Trophoblast cell (in vitro differentiated cells and primary cell): ENCODE data around the gene KCNS3.

Experiments used
- DNase-seq, 2 donors: peaks; one replicate each; pipeline ENCODE4 v3.0.0-alpha.2; 2016
- H2AFZ ChIP-seq: 2 replicates; pipeline ENCODE4 v1.6.1; 2013; ENCODE audit warnings: low read length, moderate library complexity, mild to moderate bottlenecking; ENCODE audit not compliant: insufficient read depth, poor library complexity
- H2AK5ac ChIP-seq: 2 replicates; pipeline ENCODE4 v1.6.1; 2013; ENCODE audit warnings: mild to moderate bottlenecking, low read length
- H2BK120ac ChIP-seq: 2 replicates; pipeline ENCODE4 v1.6.1; 2013; ENCODE audit warnings: low read length, mild to moderate bottlenecking, moderate library complexity; ENCODE audit not compliant: insufficient read depth, poor library complexity
- H2BK12ac ChIP-seq: 2 replicates; pipeline ENCODE4 v1.6.1; 2013; ENCODE audit warnings: mild to moderate bottlenecking, low read length, moderate library complexity
- H2BK5ac ChIP-seq: 2 replicates; pipeline ENCODE4 v1.6.1; 2013; ENCODE audit warnings: low read length, low read depth, moderate library complexity, mild to moderate bottlenecking; ENCODE audit not compliant: poor library complexity
- H3K14ac ChIP-seq: 2 replicates; pipeline ENCODE4 v1.6.1; 2013; ENCODE audit warnings: mild to moderate bottlenecking, low read length
- H3K18ac ChIP-seq: 2 replicates; pipeline ENCODE4 v1.6.1; 2013; ENCODE audit warnings: mild to moderate bottlenecking, low read length
- H3K23ac ChIP-seq: 2 replicates; pipeline ENCODE4 v1.6.1; 2013; ENCODE audit warnings: low read length
- H3K27ac ChIP-seq: 2 replicates; pipeline ENCODE4 v1.5.1; 2013; ENCODE audit warnings: low read depth, mild to moderate bottlenecking, inconsistent platforms, low read length, moderate library complexity
- H3K27me3 ChIP-seq: 2 replicates; pipeline ENCODE4 v1.6.1; 2013; ENCODE audit warnings: inconsistent platforms, mild to moderate bottlenecking, low read length, moderate library complexity; ENCODE audit not compliant: insufficient read depth
- H3K36me3 ChIP-seq, 2 experiments: 1 replicate in 1 of 2; 2 replicates in 1 of 2; pipeline ENCODE4 v1.6.1; 2013; ENCODE audit warnings: low read length in 2 of 2, mild to moderate bottlenecking in 2 of 2, moderate library complexity in 1 of 2; ENCODE audit not compliant: insufficient read depth in 2 of 2, control insufficient read depth in 1 of 2
- H3K4ac ChIP-seq: 2 replicates; pipeline ENCODE4 v1.6.1; 2013; ENCODE audit warnings: low read depth, mild to moderate bottlenecking, low read length, moderate library complexity
- H3K4me1 ChIP-seq, 2 experiments: 1 replicate in 1 of 2; 2 replicates in 1 of 2; pipeline ENCODE4 v1.6.1; 2013; ENCODE audit warnings: low read length in 2 of 2, mild to moderate bottlenecking in 2 of 2, moderate library complexity in 1 of 2; ENCODE audit not compliant: insufficient read depth in 2 of 2, control insufficient read depth in 1 of 2
- H3K4me2 ChIP-seq: 2 replicates; pipeline ENCODE4 v1.6.1; 2013; ENCODE audit warnings: inconsistent platforms, mild to moderate bottlenecking, low read length, moderate library complexity
- H3K4me3 ChIP-seq: 2 replicates; pipeline ENCODE4 v1.5.1; 2013; ENCODE audit warnings: mild to moderate bottlenecking, low read depth, low read length, inconsistent platforms
- H3K79me1 ChIP-seq: one replicate; pipeline ENCODE4 v1.6.1; 2013; ENCODE audit warnings: low read length
- H3K79me2 ChIP-seq: 2 replicates; pipeline ENCODE4 v1.6.1; 2013; ENCODE audit warnings: low read length, mild to moderate bottlenecking; ENCODE audit not compliant: control insufficient read depth, insufficient read depth, poor library complexity
- H3K9ac ChIP-seq: 2 replicates; pipeline ENCODE4 v1.6.1; 2013; ENCODE audit warnings: mild to moderate bottlenecking, low read length
- H3K9me3 ChIP-seq: 2 replicates; pipeline ENCODE4 v1.6.1; 2013; ENCODE audit warnings: low read depth, mild to moderate bottlenecking, control low read depth, inconsistent platforms, low read length; ENCODE audit not compliant: insufficient read depth
- H4K12ac ChIP-seq: 2 replicates; pipeline ENCODE4 v1.6.1; 2013; ENCODE audit warnings: low read depth, mild to moderate bottlenecking, low read length, moderate library complexity
- H4K8ac ChIP-seq: 2 replicates; pipeline ENCODE4 v1.6.1; 2013; ENCODE audit warnings: low read depth, mild to moderate bottlenecking, low read length, moderate library complexity
- H4K91ac ChIP-seq: one replicate; pipeline ENCODE4 v1.6.1; 2013; ENCODE audit warnings: low read depth, mild to moderate bottlenecking, low read length, moderate library complexity
- WGBS: extraction: QIAGEN DNeasy Blood & Tissue Kit; methylation state at CpG from one replicate; pipeline ENCODE4 v1.1.7; 2013; ENCODE audit warnings: missing lambda C conversion rate; ENCODE audit not compliant: insufficient read length, insufficient coverage; ENCODE audit errors: extremely low coverage; 5-methylcytosine and 5-hydroxymethylcytosine counted together

KCNS3 gene

GRCh38 chr2:17876590-17876989 lies 1.9 kb upstream of the KCNS3 start:
- no peak for DNase-seq
- Histone ChIP-seq H3K27ac (no peak overlapping the region), H3K36me3 (no peaks in the 10 kb centered on the region), H4K12ac (no peak overlapping the region), H3K27me3 (peaks cover 6% of the 10 kb centered on the region), H3K4me1 (peaks cover 14 to 20% of the 10 kb centered on the region in 2 experiments), H2BK12ac (no peak overlapping the region), H4K8ac (no peak overlapping the region), H2BK120ac (no peak overlapping the region), H3K23ac (no peak overlapping the region), H3K4me2 (no peak overlapping the region), H3K4me3 (no peak overlapping the region), H2BK5ac (no peak overlapping the region), H2AK5ac (no peak overlapping the region), H3K18ac (no peak overlapping the region), H3K79me1 (no peaks in the 10 kb centered on the region), H2AFZ (no peak overlapping the region), H4K91ac (no peak overlapping the region), H3K79me2 (no peaks in the 10 kb centered on the region), H3K14ac (no peak overlapping the region), H3K9ac (no peak overlapping the region), H3K4ac (no peak overlapping the region), H3K9me3 (no peaks in the 10 kb centered on the region)
- WGBS: no CpG with 5 or more reads among the region's 4 CpGs

GRCh38 chr2:17877811-17878280 lies 621 bp upstream of the KCNS3 start:
- H3K9ac ChIP-seq: no peak overlapping the region
- H2BK5ac ChIP-seq: no peak overlapping the region
- no peaks in the 10 kb centered on the region for H3K9me3 ChIP-seq
- WGBS: no CpG with 5 or more reads among the region's 28 CpGs
- peak overlapping the region; percentile 8 for H2AFZ ChIP-seq
- peak overlapping the region; percentile 99 for H3K4me2 ChIP-seq
- peak in 1 of 2 donors; percentile 31 for DNase-seq
- no peak overlapping the region for H4K8ac ChIP-seq
- H2BK120ac ChIP-seq: no peak overlapping the region
- H3K27ac ChIP-seq: no peak overlapping the region
- no peak overlapping the region for H3K18ac ChIP-seq
- peak overlapping the region; percentile 77 for H3K4me3 ChIP-seq
- no peaks in the 10 kb centered on the region for H3K36me3 ChIP-seq
- H3K79me1 ChIP-seq: no peaks in the 10 kb centered on the region
- H3K23ac ChIP-seq: no peak overlapping the region
- H4K12ac ChIP-seq: no peak overlapping the region
- H3K27me3 ChIP-seq: peaks cover 6% of the 10 kb centered on the region
- peaks cover 14 to 20% of the 10 kb centered on the region in 2 experiments for H3K4me1 ChIP-seq
- H2AK5ac ChIP-seq: no peak overlapping the region
- H4K91ac ChIP-seq: no peak overlapping the region
- no peaks in the 10 kb centered on the region for H3K79me2 ChIP-seq
- no peak overlapping the region for H3K4ac ChIP-seq
- no peak overlapping the region for H2BK12ac ChIP-seq
- H3K14ac ChIP-seq: no peak overlapping the region

DNA sequence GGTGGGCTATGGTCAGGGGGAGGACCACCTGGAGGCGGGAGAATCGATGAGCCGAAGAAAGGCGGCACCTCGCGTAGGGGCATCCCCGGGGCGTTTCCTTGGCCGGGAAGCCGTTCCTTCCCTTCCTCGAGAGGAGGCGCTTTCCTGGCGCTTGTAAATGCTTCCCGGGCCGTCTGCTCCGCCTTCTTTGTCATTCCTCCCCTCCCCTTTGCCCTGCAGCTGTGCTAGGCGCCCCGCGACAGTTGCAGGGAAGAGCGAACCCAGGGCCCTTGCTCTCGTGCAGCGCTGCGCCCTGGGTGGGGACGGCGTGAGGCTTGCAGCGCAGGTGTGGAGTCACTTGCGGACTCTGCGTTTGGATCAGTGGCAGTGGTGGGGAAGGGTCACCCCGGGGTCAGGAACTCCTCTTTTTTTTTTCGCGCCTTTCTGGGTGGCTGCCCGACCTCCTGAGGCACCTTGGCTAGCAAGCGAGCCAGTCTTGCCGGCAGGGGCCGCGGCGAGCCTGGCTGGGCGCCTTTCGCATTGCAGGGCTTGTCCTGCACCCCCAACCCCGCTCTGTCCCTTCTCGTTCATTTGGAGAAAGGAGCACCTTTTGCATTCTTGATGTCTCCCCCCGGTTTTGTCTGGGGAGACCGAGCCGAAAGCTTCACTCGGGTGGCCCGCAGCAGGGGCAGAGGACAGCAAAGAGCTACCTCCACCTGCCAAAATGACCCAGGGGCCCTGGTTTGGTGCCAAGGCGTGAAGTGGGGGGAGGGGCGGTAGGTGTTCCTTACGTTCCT lies 858 bp downstream of the KCNS3 start:
- WGBS: no CpG with 5 or more reads among the region's 49 CpGs
- H2AK5ac ChIP-seq: no peak overlapping the region
- H3K9ac ChIP-seq: no peak overlapping the region

DNA sequence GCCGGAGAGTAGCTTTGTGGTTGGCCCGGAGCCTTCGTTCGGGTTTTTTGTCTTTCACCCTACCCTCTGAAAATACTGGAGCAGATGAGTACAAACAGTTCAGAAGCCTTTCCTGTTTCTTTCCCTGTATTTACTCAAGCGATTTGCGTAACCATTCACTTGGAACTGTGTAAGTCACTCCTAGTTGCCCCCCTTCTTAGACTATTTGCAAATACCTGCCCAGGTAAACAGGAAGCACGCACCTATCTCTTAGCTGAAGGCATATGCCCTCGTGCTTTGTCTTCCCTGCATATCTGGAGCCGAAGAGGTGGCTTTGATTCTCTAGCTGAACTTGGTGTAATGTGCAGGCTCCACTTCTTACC lies 1.4 kb downstream of the KCNS3 start:
- no peak for DNase-seq
- Histone ChIP-seq H4K8ac (no peak overlapping the region), H3K9me3 (no peaks in the 10 kb centered on the region), H3K4me3 (no peak overlapping the region), H2AFZ (no peak overlapping the region), H3K27me3 (peaks cover 6% of the 10 kb centered on the region), H3K27ac (no peak overlapping the region), H3K79me1 (no peaks in the 10 kb centered on the region), H3K79me2 (no peaks in the 10 kb centered on the region), H3K14ac (no peak overlapping the region), H4K91ac (no peak overlapping the region), H2BK120ac (no peak overlapping the region), H3K4ac (no peak overlapping the region), H4K12ac (no peak overlapping the region), H2BK5ac (no peak overlapping the region), H3K4me1 (peaks cover 14 to 20% of the 10 kb centered on the region in 2 experiments), H2BK12ac (no peak overlapping the region), H3K23ac (no peak overlapping the region), H3K4me2 (peak overlapping the region; percentile 99), H3K18ac (no peak overlapping the region), H2AK5ac (no peak overlapping the region), H3K9ac (no peak overlapping the region), H3K36me3 (no peaks in the 10 kb centered on the region)
- WGBS: no CpG with 5 or more reads among the region's 9 CpGs

More for the DNA sequence above, 858 bp downstream of the KCNS3 start:
- H3K4me1 ChIP-seq: peaks cover 14 to 20% of the 10 kb centered on the region in 2 experiments
- no peak overlapping the region for H3K4ac ChIP-seq
- no peak overlapping the region for H3K23ac ChIP-seq
- peaks cover 6% of the 10 kb centered on the region for H3K27me3 ChIP-seq
- H4K91ac ChIP-seq: no peak overlapping the region
- no peak overlapping the region for H4K12ac ChIP-seq
- no peak overlapping the region for H2BK120ac ChIP-seq
- no peak overlapping the region for H3K27ac ChIP-seq
- peak overlapping the region; percentile 69 for H2AFZ ChIP-seq
- no peak overlapping the region for H2BK12ac ChIP-seq
- H3K9me3 ChIP-seq: no peaks in the 10 kb centered on the region
- H3K79me1 ChIP-seq: no peaks in the 10 kb centered on the region
- no peak overlapping the region for H3K18ac ChIP-seq
- no peaks in the 10 kb centered on the region for H3K36me3 ChIP-seq
- no peak overlapping the region for H4K8ac ChIP-seq
- H2BK5ac ChIP-seq: no peak overlapping the region
- H3K79me2 ChIP-seq: no peaks in the 10 kb centered on the region
- peak; percentile 60 to 66 for DNase-seq
- H3K4me2 ChIP-seq: peak overlapping the region; percentile 99
- H3K14ac ChIP-seq: no peak overlapping the region
- peak overlapping the region; percentile 80 for H3K4me3 ChIP-seq
